Activated CD8-positive, alpha-beta memory T cell treated with anti-CD3 and anti-CD28 coated beads for 48 hours (primary cell): Measurements from ENCODE around the gene SLC13A3.

ENCODE experiments used
- DNase-seq, 3 experiments: peaks; one replicate each; pipeline ENCODE4 v3.0.0-alpha.2; 2020; ENCODE audit warnings: low read depth in 2 of 3, low spot score in 2 of 3

The SLC13A3 gene

DNA sequence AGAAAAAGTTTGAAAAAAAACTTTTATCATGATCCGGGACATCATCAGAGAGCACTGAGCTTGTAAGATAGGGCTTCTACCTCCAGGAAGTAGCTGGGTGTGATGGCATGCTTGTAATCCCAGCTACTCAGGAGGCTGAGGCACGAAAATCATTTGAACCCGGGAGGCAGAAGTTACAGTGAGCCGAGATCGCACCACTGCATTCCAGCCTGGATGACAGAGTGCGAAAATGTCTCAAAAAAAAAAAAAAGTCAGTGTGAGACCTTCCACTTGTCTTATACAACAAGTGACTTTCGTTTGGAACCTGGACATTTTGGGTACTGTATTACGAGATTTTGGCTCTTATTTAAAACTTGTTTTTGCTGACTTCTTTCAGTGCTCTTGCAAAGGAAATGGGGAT is 5.9 kb upstream of the SLC13A3 start:
- DNase-seq: no peak

DNA sequence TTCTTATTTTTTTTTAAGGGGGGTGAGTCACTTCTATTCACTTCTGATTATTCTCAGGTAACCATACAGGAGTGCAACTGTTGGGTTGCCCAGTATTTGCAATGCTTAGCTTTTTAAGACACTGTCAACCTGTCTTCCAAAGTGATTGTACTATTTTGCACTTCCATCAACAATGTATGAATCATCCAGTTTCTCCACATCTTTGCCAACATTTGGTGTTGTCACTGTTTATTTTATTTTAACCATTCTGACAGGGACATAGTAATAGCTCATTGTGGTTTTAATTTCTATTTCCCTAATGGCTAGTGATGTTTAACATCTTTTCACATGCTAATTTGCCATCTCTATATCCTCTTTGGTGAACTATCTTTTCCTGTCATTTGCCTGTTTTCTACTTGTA is 1.4 kb upstream of the SLC13A3 start:
- no peak for DNase-seq

DNA sequence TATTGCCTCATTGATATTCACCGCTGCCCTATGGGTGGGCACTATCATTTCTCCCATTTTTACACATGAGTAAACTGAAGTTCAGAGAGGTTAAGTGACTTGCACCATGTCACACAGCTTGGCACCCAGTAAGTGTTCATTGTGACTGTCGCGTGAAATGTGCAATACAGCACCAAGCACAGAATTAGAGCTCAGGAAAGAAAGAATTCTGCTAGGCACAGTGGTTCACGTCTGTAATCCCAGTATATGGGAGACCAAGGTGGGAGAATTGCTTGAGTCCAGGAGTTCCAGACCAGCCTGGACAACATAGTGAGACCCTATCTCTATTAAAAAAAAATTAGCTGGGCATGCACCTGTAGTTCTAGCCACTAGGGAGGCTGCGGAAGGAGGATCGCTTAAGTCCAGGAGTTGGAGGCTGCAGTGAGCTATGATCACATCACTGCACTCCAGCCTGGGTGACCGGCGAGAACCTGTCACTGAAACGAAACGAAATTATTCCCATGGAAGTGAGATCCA is 626 bp downstream of the SLC13A3 start:
- DNase-seq: no peak

- no peak for DNase-seq
Observed at GRCh38 chr20:46649965-46650542, 1.2 kb downstream of the SLC13A3 start.

- no peak for DNase-seq
Observed at GRCh38 chr20:46649650-46649949, 1.7 kb downstream of the SLC13A3 start.

DNA sequence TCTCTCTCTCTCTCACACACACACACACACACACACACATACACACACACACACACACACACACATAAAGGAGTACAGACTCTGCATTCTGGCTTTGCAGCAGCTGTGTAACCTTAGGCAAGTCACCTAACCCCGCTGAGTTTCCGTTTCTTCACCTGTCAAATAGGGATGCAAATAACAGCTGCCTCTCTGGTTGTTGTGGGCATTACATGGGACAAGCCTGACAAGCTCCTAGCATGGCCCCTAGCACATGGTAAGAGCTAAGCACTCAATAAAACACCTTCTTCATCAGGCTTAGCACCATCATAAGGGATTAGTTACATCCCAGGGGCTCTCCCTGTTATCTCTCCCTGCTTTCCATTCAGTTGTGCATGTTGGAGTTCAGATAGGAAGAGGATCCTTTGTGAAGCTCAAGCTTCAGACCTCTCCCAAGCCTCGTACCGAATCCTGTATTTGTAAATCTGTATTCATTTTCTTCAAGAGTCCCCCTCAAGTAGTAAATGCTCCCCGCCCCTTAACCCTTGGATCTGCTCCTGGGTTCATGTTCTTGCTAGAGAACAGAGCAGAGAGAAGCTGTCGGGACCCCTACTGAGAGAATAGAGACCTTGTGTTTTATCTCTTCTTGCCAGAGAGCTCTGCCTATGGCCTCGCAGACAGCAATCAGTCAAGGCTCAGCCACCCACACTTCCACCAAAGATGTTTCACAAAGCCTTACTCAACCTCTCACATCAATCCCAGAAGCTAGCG is 2.2 kb downstream of the SLC13A3 start:
- no peak for DNase-seq

DNA sequence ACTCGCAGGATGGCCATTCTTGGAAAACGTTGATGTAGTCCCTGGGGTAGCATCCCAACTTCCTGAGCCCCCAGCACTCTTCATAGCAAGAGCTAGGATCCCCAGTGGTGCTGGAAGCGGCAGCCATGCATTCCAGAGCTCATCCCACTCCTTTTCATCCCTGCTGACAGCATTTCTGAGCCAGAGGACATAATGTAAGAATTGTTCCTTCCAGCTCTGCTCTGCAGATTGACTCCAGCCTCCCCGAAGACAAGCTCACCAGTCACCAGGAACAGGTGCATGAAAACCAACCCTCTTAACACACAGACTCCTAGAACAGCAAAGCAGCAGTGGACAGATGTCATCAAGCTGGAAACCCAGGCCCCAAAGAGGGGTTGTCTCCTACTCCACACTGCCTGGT is 3.8 kb downstream of the SLC13A3 start:
- no peak for DNase-seq

DNA sequence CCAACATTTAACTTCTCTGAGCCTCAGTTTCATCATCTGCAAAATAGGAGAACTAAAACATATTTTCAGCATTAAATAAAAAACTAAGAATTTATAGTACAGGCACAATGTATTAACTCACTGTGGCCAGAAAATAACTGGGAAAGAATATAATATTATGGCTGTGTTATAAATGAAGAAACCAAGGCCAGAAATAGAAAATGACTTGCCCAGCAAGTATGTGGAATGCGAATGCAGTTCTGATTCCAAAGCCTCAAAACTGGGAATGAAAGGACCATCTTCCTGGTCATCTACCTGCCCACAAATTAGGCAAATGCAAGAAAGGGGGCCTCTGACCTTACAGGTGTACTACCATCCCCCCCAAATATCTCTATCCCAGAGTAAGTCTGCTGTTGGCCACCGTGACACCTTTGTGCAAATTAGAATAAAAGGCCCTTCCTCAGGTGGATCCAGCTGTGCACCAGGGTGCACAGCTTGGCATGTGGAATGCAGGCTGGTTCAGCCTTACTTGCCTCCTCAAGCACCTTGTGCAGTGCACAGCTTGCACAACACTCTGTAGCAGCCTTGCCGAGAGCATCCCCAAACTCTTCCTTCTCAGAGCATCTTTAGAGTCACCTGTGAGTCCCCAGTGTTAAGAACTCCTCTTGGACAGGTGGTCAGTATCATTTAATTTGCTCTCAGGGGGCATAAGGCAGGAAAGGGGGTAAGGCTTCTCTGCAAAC is 4.4 kb downstream of the SLC13A3 start:
- no peak for DNase-seq

DNA sequence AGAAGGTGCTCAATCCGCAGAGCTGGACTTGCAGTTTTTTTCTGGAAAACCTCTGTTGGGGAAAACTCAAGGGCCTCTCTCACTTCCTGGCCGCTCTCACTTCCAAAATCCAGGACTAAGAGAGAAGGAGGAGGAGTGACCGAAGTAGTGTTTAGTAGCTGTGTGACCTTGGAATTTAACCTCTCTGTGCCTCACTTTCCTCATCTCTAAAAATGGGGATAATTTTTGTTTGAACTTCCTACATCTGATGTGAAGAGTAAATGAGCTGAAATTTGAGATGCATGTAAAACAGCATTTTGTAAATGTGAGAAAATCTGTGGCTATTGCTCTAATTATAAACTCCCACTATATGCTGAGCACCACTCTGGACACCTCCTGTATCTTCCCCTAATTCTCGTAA is 5.1 kb downstream of the SLC13A3 start:
- no peak for DNase-seq

DNA sequence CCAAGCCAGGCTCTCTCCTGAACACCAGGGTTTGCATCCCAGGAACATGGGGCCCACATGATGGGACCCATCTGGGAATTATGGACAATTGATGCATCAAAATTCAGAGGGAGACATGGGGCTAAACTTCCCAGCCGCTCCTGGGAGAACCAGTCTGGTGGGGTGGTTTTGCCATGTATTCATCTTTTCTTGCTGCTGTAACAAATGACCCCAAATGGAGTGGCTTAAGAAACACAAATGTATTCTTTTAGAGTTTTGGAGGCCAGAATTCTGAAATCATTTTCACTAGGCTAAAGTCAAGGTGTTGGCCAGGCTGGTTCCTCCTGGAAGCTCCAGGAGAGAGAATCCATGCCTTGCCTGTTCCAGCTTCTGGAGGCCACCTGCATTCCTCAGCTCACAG is 6.5 kb downstream of the SLC13A3 start:
- no peak for DNase-seq

DNA sequence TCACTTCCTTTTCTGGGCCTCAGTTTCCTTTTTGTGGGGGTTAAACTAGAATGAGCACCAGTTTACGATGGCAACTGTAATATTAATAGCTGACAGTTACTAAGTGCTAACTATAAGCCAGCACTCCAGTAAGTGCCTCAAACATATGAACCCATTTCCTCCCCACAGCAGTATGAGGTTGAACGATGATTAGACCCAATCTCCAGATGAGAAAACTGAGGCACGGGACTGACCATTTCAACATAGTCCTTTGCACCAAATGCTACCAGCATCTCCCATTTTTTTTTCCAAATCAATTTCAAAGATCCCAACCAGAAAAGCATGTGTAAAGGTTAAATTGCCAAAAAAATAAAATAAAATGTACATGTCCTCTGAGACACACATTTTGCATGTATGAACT is 7.1 kb downstream of the SLC13A3 start:
- no peak for DNase-seq

DNA sequence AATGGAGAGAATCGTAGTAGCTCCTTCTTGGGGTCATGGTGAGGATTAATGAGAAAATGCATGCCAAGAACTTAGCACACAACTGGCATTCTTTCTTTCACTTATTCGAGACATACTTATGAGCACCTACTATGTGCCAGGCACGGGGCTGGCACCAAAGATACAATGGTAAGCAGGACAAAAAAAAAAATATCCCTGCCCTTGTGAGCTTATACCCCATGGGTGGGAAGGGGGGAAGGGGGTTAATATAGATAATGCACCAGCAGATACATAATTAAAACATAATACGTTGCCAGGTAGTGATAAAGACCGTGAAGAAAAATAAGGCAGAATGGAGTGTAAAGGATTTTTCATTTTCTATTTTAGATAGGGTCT is 8.3 kb downstream of the SLC13A3 start:
- no peak for DNase-seq

GRCh38 chr20:46642265-46642968 is 8.8 kb downstream of the SLC13A3 start:
- no peak for DNase-seq

GRCh38 chr20:46641424-46641823 is 9.8 kb downstream of the SLC13A3 start:
- DNase-seq: no peak

DNA sequence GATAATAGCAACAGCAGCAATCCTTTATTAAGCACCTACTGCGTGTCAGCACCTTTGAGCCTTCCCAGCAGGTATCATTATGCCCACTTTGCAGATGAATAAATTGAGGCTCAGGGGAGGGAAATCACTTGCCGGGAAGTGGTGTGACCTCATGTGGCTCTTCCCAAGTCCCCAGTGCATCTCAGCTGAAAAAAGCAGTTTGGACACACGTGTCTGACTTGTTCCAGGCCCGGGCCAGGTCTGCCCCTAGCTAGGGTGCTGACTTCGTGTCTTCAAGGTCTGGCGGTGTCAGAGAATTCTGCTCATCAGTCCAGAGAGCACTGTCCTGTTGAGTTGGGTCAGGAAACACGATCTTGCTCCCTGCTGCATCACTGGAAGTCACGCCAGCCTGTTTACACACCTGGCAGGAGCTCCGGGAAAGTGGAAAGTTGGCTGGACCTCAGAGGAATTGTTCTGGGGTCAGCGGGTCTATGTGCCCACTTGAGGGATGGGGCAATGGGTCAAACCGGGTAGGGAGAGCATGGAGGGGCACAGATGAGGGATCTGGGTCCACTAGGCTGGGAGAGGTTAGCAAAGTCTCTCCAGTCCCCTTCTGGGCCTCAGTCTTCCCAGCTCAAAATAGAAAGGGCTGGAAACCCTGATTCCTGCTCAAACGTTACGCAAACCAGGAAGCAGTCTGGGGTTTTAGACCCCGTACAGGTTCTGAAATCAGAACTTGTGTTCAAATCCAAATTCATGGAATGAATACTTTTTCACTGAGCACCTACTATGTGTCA is 10.5 kb downstream of the SLC13A3 start:
- no peak for DNase-seq

- no peak for DNase-seq
Observed at GRCh38 chr20:46640044-46640443, 11.2 kb downstream of the SLC13A3 start.

GRCh38 chr20:46639587-46639986 is 11.7 kb downstream of the SLC13A3 start:
- DNase-seq: no peak

GRCh38 chr20:46638898-46639274 is 12.4 kb downstream of the SLC13A3 start:
- no peak for DNase-seq

DNA sequence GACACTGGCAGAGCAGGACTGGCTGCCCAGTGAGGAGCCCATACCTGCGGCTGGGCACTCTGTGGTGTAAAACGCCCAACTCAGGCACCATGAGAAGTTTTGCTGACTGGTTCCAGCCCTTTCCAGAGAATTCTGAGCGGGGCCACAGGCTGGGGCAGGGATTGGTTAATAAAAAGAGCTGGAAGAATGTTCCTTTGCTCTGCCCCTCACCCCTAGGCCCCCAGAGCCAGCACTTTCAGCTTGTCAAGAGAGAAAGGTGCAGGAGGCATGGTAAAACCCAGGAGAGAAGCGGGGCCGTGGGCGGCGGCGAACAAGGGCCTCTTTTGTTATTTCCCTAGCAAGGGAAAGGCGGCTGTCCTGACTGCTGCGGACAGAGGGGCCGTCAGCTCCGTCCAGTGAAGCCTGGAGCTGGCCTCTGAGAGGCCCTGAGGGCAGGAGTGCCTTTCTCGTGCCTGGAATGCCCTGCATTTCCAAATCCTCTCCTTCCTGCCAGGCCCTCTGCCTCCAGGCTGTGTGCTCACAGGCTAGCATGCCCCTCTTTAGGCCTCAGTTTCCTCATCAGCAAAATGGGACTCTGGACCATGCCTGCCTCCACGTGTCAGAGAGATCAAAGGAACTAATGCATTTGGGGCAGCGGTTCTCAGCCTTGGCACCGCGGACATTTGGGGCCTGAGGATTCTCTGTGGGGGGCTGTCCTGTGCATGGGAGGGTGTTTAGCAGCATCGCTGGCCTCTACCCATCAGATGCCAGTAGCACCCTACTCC is 12.9 kb downstream of the SLC13A3 start:
- no peak for DNase-seq

DNA sequence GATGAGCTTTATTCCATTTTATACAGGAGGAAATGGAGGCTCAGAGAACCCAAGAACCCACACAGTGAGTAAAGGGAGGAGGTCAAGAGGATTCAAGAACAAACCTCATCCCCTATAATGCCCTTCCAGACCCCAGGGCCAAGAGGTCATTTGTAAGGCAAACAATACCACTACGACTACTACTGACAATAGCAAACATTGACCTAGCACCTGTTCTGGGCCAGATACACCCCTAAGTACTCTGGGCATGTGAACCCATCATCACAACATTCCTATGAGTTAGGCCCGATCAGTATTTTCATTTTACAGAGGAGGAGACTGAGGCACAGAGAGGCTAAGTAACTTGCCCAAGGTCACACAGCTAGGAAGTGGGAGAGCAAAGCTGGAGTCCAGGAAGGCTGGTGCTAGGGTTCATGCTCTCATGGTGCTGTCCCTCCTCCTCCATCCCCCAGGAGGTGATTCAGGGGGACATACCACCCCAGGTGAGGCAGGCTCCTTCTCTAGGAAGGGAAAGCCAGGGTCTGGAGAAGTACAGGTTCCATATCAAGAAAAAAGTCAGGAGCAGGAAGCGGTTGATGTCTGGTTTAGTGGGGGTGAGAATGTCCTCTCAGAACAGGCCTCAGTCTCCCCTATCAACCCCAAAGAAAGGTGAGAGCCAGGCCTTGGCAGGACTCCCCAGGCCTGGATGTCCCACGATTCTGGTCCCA is 13.7 kb downstream of the SLC13A3 start:
- no peak for DNase-seq
